Mesenchymal stem cell (in vitro differentiated cells and primary cell): ENCODE measurements around the gene LCN6.
A peak's percentile ranks its signal among the peaks of the same experiment; 100 is the strongest.

Source experiments
- DNase-seq: peaks from one replicate; pipeline ENCODE4 v3.0.0-alpha.2; 2013
- H2AFZ ChIP-seq: one replicate; pipeline ENCODE4 v1.6.1; 2013; ENCODE audit warnings: low read depth, mild to moderate bottlenecking, control low read depth, inconsistent platforms, low read length, moderate library complexity
- H2AK5ac ChIP-seq: 2 replicates; pipeline ENCODE4 v1.6.1; 2013; ENCODE audit warnings: low read length, moderate library complexity, mild to moderate bottlenecking, inconsistent platforms; ENCODE audit not compliant: severe bottlenecking
- H2BK120ac ChIP-seq: one replicate; pipeline ENCODE4 v1.6.1; 2013; ENCODE audit warnings: low read depth, mild to moderate bottlenecking, inconsistent platforms, low read length, moderate library complexity
- H2BK12ac ChIP-seq, 2 experiments: one replicate each; pipeline ENCODE4 v1.6.1; 2013; ENCODE audit warnings: inconsistent platforms in 2 of 2, low read length in 2 of 2, mild to moderate bottlenecking in 2 of 2, moderate library complexity in 2 of 2, control low read depth in 1 of 2
- H2BK15ac ChIP-seq: one replicate; pipeline ENCODE4 v1.6.1; 2013; ENCODE audit warnings: mild to moderate bottlenecking, low read depth, inconsistent platforms; ENCODE audit not compliant: poor library complexity, severe bottlenecking
- H2BK5ac ChIP-seq: 2 replicates; pipeline ENCODE4 v1.6.1; 2013; ENCODE audit warnings: low read depth, mild to moderate bottlenecking, low read length, control low read depth, inconsistent platforms; ENCODE audit not compliant: poor library complexity, severe bottlenecking
- H3K14ac ChIP-seq, 2 experiments: one replicate each; pipeline ENCODE4 v1.6.1; 2013; ENCODE audit warnings: inconsistent platforms in 2 of 2, low read length in 2 of 2, control low read depth in 1 of 2, mild to moderate bottlenecking in 1 of 2, moderate library complexity in 1 of 2
- H3K18ac ChIP-seq, 2 experiments: one replicate each; pipeline ENCODE4 v1.6.1; 2013; ENCODE audit warnings: inconsistent platforms in 2 of 2, low read length in 2 of 2, control low read depth in 1 of 2, low read depth in 1 of 2, mild to moderate bottlenecking in 1 of 2
- H3K23ac ChIP-seq, 2 experiments: one replicate each; pipeline ENCODE4 v1.6.1; 2013; ENCODE audit warnings: inconsistent platforms in 2 of 2, low read length in 2 of 2, mild to moderate bottlenecking in 2 of 2, moderate library complexity in 2 of 2, control low read depth in 1 of 2
- H3K27ac ChIP-seq: 2 replicates; pipeline ENCODE4 v1.5.1; 2013; ENCODE audit warnings: mild to moderate bottlenecking, moderate library complexity, low read length, control low read depth, inconsistent platforms; ENCODE audit not compliant: poor library complexity, severe bottlenecking
- H3K27me3 ChIP-seq, 2 experiments: 2 replicates each; pipeline versions ENCODE4 v1.6.1 to v1.7.0; 2013; ENCODE audit warnings: low read length in 2 of 2, mild to moderate bottlenecking in 2 of 2, moderate library complexity in 2 of 2, control low read depth in 1 of 2, inconsistent platforms in 1 of 2; ENCODE audit not compliant: control insufficient read depth in 1 of 2, insufficient read depth in 1 of 2
- H3K36me3 ChIP-seq, 2 experiments: 2 replicates each; pipeline versions ENCODE4 v1.6.1 to v1.7.0; 2013; ENCODE audit warnings: low read length in 2 of 2, control low read depth in 1 of 2, inconsistent platforms in 1 of 2, low read depth in 1 of 2, mild to moderate bottlenecking in 1 of 2; ENCODE audit not compliant: insufficient read depth in 2 of 2, control insufficient read depth in 1 of 2
- H3K4ac ChIP-seq, 2 experiments: one replicate each; pipeline ENCODE4 v1.6.1; 2013; ENCODE audit warnings: inconsistent platforms in 2 of 2, low read length in 2 of 2, mild to moderate bottlenecking in 2 of 2, moderate library complexity in 2 of 2, control low read depth in 1 of 2, low read depth in 1 of 2
- H3K4me1 ChIP-seq: 2 replicates; pipeline ENCODE4 v1.6.1; 2013; ENCODE audit warnings: low read depth, low read length, control low read depth; ENCODE audit not compliant: control insufficient read depth, insufficient read depth
- H3K4me2 ChIP-seq: 2 replicates; pipeline ENCODE4 v1.6.1; 2013; ENCODE audit warnings: low read length, mild to moderate bottlenecking, inconsistent platforms; ENCODE audit not compliant: poor library complexity, severe bottlenecking
- H3K4me3 ChIP-seq, 2 experiments: 2 replicates each; pipeline versions ENCODE4 v1.5.1 to v1.7.0; 2013; ENCODE audit warnings: low read length in 2 of 2, mild to moderate bottlenecking in 2 of 2, control low read depth in 1 of 2, low read depth in 1 of 2; ENCODE audit not compliant: insufficient read depth in 1 of 2
- H3K79me1 ChIP-seq: replicated peaks from 2 replicates; pipeline ENCODE4 v1.6.1; 2013; ENCODE audit warnings: mild to moderate bottlenecking, control low read depth, low read length, inconsistent platforms; ENCODE audit not compliant: poor library complexity, severe bottlenecking
- H3K9ac ChIP-seq: 2 replicates; pipeline ENCODE4 v1.7.0; 2013; ENCODE audit warnings: mild to moderate bottlenecking, low read length, moderate library complexity
- H3K9me3 ChIP-seq: 2 replicates; pipeline ENCODE4 v1.7.0; 2013; ENCODE audit warnings: mild to moderate bottlenecking, low read length; ENCODE audit not compliant: control insufficient read depth
- H4K8ac ChIP-seq: one replicate; pipeline ENCODE4 v1.6.1; 2013; ENCODE audit warnings: inconsistent platforms, mild to moderate bottlenecking, low read length, moderate library complexity
- H4K91ac ChIP-seq: one replicate; pipeline ENCODE4 v1.6.1; 2013; ENCODE audit warnings: mild to moderate bottlenecking, low read length, inconsistent platforms
- WGBS: methylation state at CpG from one replicate; pipeline ENCODE4 v1.1.7; 2013; ENCODE audit warnings: mixed read lengths; 5-methylcytosine and 5-hydroxymethylcytosine counted together

Gene LCN6

GRCh38 chr9:136714893-136715274 is 33.4 kb downstream of the LCN6 start:
- H3K4me2 ChIP-seq, result no peak overlapping the region
- peaks cover 4 to 37% of the 10 kb centered on the region in 2 experiments for H3K27me3 ChIP-seq
- no peak overlapping the region for H4K91ac ChIP-seq
- no peak overlapping the region for H3K14ac ChIP-seq
- no peak overlapping the region for H2BK12ac ChIP-seq
- no peak overlapping the region for H2AK5ac ChIP-seq
- H2AFZ ChIP-seq, result no peak overlapping the region
- no peak overlapping the region for H3K9ac ChIP-seq
- H3K27ac ChIP-seq, result no peak overlapping the region
- no peak overlapping the region for H3K23ac ChIP-seq
- H2BK120ac ChIP-seq, result no peak overlapping the region
- H3K79me1 ChIP-seq, result peaks cover 3% of the 10 kb centered on the region
- no peak overlapping the region for H2BK5ac ChIP-seq
- no peak overlapping the region for H3K4me3 ChIP-seq
- no peak overlapping the region for H4K8ac ChIP-seq
- no peak overlapping the region for H2BK15ac ChIP-seq
- no peak for DNase-seq
- peaks cover 0 to 6% of the 10 kb centered on the region in 2 experiments for H3K36me3 ChIP-seq
- H3K9me3 ChIP-seq, result no peaks in the 10 kb centered on the region
- WGBS, result 80% methylated on average over 8 of the region's 8 CpGs
- H3K4me1 ChIP-seq, result peaks cover 32% of the 10 kb centered on the region
- H3K18ac ChIP-seq, result no peak overlapping the region
- no peak overlapping the region for H3K4ac ChIP-seq

- Histone ChIP-seq H3K9me3 (no peaks in the 10 kb centered on the region), H2BK5ac (no peak overlapping the region)
- 89% methylated on average over 17 of the region's 17 CpGs for WGBS
Observed at GRCh38 chr9:136714096-136714892, 34.0 kb downstream of the LCN6 start.

DNA sequence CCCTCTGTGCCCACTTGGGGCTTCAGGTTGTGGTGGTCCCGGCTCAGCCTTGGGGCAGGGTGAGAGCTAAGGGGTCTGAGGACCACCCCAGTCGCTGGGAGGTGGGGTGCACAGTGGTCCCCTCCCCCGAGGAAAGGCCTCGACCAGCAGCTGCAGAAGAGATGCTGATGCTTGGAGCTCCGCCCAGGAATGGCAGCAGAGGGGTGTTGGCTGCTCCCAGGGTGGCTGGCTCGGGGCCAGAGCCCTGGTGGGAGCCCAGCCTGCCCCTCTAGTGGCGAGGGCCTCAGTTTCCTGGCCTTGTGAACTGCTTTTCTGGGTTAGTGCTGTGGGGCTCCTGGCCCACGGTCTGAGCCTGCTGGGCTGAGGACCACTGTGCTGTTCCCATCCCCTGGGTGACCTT is 34.8 kb downstream of the LCN6 start:
- Histone ChIP-seq H3K36me3 (peaks cover 0 to 6% of the 10 kb centered on the region in 2 experiments), H3K4me1 (peaks cover 23% of the 10 kb centered on the region), H3K79me1 (peaks cover 3% of the 10 kb centered on the region), H3K9me3 (no peaks in the 10 kb centered on the region), H3K4me3 (no peak overlapping the region), H3K23ac (no peak overlapping the region), H3K27ac (no peak overlapping the region), H3K9ac (no peak overlapping the region), H3K14ac (no peak overlapping the region), H3K27me3 (peaks cover 4 to 42% of the 10 kb centered on the region in 2 experiments), H3K4me2 (peak overlapping the region; percentile 77), H2AFZ (no peak overlapping the region), H2BK5ac (no peak overlapping the region), H4K8ac (peak overlapping the region; percentile 8), H2BK15ac (no peak overlapping the region), H2BK120ac (no peak overlapping the region), H3K18ac (no peak overlapping the region), H2BK12ac (no peak overlapping the region), H3K4ac (no peak overlapping the region), H2AK5ac (no peak overlapping the region), H4K91ac (no peak overlapping the region)
- WGBS, result 81% methylated on average over 8 of the region's 8 CpGs
- DNase-seq, result no peak

More at GRCh38 chr9:136714096-136714892, 34.0 kb downstream of the LCN6 start:
- H3K36me3 ChIP-seq, result peaks cover 0 to 6% of the 10 kb centered on the region in 2 experiments
- H3K27me3 ChIP-seq, result peaks cover 4 to 41% of the 10 kb centered on the region in 2 experiments
- no peak overlapping the region for H4K91ac ChIP-seq
- no peak overlapping the region for H2BK120ac ChIP-seq
- no peak overlapping the region for H3K27ac ChIP-seq
- H4K8ac ChIP-seq, result no peak overlapping the region
- no peak overlapping the region for H2BK15ac ChIP-seq
- peaks cover 29% of the 10 kb centered on the region for H3K4me1 ChIP-seq
- H2AK5ac ChIP-seq, result no peak overlapping the region
- H3K4me2 ChIP-seq, result no peak overlapping the region
- no peak overlapping the region for H3K14ac ChIP-seq
- no peak overlapping the region for H3K4ac ChIP-seq
- H3K23ac ChIP-seq, result no peak overlapping the region
- H2BK12ac ChIP-seq, result no peak overlapping the region
- no peak overlapping the region for H3K9ac ChIP-seq
- H2AFZ ChIP-seq, result no peak overlapping the region
- H3K18ac ChIP-seq, result no peak overlapping the region
- H3K79me1 ChIP-seq, result peaks cover 3% of the 10 kb centered on the region
- no peak overlapping the region for H3K4me3 ChIP-seq
- DNase-seq, result no peak

GRCh38 chr9:136712690-136713544 is 35.4 kb downstream of the LCN6 start:
- no peak overlapping the region for H2BK12ac ChIP-seq
- no peak overlapping the region for H2BK5ac ChIP-seq
- peak overlapping the region; percentile 57 for H2BK15ac ChIP-seq
- peak overlapping the region; percentile 35 for H3K4ac ChIP-seq
- H3K27me3 ChIP-seq, result peaks cover 4 to 43% of the 10 kb centered on the region in 2 experiments
- H3K9me3 ChIP-seq, result no peaks in the 10 kb centered on the region
- no peak overlapping the region for H2BK120ac ChIP-seq
- DNase-seq, result no peak
- no peak overlapping the region for H3K9ac ChIP-seq
- no peak overlapping the region for H3K14ac ChIP-seq
- peaks cover 0 to 6% of the 10 kb centered on the region in 2 experiments for H3K36me3 ChIP-seq
- peak overlapping the region in 1 of 2 experiments; percentile 14 for H3K18ac ChIP-seq
- H2AK5ac ChIP-seq, result no peak overlapping the region
- H4K8ac ChIP-seq, result peak overlapping the region; percentile 71
- H3K79me1 ChIP-seq, result peaks cover 3% of the 10 kb centered on the region
- H2AFZ ChIP-seq, result peak overlapping the region; percentile 23
- H3K27ac ChIP-seq, result no peak overlapping the region
- peak overlapping the region; percentile 28 for H4K91ac ChIP-seq
- H3K4me3 ChIP-seq, result peak overlapping the region in 1 of 2 experiments; percentile 66
- H3K4me1 ChIP-seq, result peaks cover 23% of the 10 kb centered on the region
- H3K4me2 ChIP-seq, result peak overlapping the region; percentile 77
- peak overlapping the region in 1 of 2 experiments; percentile 87 for H3K23ac ChIP-seq
- WGBS, result 11% methylated on average over 48 of the region's 56 CpGs
